NCI-H1092 (cell line): ENCODE measurements around the gene MFN2.
"Not testable (repeated sequence)": the region's sequence is repeated elsewhere in the genome, so short reads cannot be mapped to it uniquely, and the experiment has no call there.

Source experiments
- DNase-seq: peaks from one replicate; lab custom pipeline; 2025; lab: John Stamatoyannopoulos, UW

Gene MFN2

GRCh38 chr1:11999236-11999635, 19.0 kb downstream of the MFN2 start:
- DNase-seq = no peak

GRCh38 chr1:12001249-12001917, 21.1 kb downstream of the MFN2 start:
- DNase-seq = no peak

GRCh38 chr1:12001996-12002493, 21.8 kb downstream of the MFN2 start:
- no peak for DNase-seq

GRCh38 chr1:12003762-12004161, 23.5 kb downstream of the MFN2 start:
- no peak for DNase-seq

- no peak for DNase-seq
These were observed 25.4 kb downstream of the MFN2 start for GRCh38 chr1:12005488-12006166.

- DNase-seq = no peak
These were observed 26.1 kb downstream of the MFN2 start for GRCh38 chr1:12006167-12006921.

- no peak for DNase-seq
These were observed 27.0 kb downstream of the MFN2 start for GRCh38 chr1:12007204-12007603.

- DNase-seq = not testable (repeated sequence)
These were observed 28.1 kb downstream of the MFN2 start for GRCh38 chr1:12008355-12008754.

- DNase-seq = no peak
These were observed 29.2 kb downstream of the MFN2 start for GRCh38 chr1:12009318-12009947.

GRCh38 chr1:12010746-12011570, 30.7 kb downstream of the MFN2 start:
- no peak for DNase-seq

- no peak for DNase-seq
These were observed 31.8 kb downstream of the MFN2 start for GRCh38 chr1:12011998-12012397.

GRCh38 chr1:12012560-12013316, 32.5 kb downstream of the MFN2 start:
- DNase-seq = no peak

GRCh38 chr1:12014141-12014991, 34.1 kb downstream of the MFN2 start:
- DNase-seq = no peak

GRCh38 chr1:12015001-12015491, 34.8 kb downstream of the MFN2 start:
- DNase-seq = no peak

GRCh38 chr1:12015499-12015898, 35.3 kb downstream of the MFN2 start:
- no peak for DNase-seq

GRCh38 chr1:12016182-12016581, 35.9 kb downstream of the MFN2 start:
- no peak for DNase-seq

- DNase-seq = no peak
These were observed 39.7 kb downstream of the MFN2 start for GRCh38 chr1:12019858-12020509.

- DNase-seq = no peak
These were observed 41.4 kb downstream of the MFN2 start for GRCh38 chr1:12021616-12022015.

- DNase-seq = no peak
These were observed 41.8 kb downstream of the MFN2 start for GRCh38 chr1:12022036-12022435.
